Astrocyte (in vitro differentiated cells and primary cell): ENCODE data around the gene CCSER1. TPM values are rescaled to one million over a fixed set of nuclear protein-coding genes. Genes with fewer than 3 reads are reported as not detected.
"Not testable (repeated sequence)": the region's sequence is repeated elsewhere in the genome, so short reads cannot be mapped to it uniquely, and the experiment has no call there.

Source experiments
- DNase-seq: peaks from one replicate; pipeline ENCODE4 v3.0.0-alpha.2; 2010; ENCODE audit warnings: low read depth
- FAIRE-seq: peaks from 2 replicates; lab custom pipeline; 2011; peaks lifted over from hg19 to GRCh38; lab: Jason Lieb, UNC
- H2AFZ ChIP-seq: 2 replicates; pipeline ENCODE4 v1.6.0; 2012; ENCODE audit warnings: low read depth, low read length, inconsistent platforms
- H3K27ac ChIP-seq: 2 replicates; pipeline ENCODE4 v1.5.1; 2011; ENCODE audit warnings: low read depth, low read length, inconsistent platforms
- H3K27me3 ChIP-seq: 2 replicates; pipeline ENCODE4 v1.6.0; 2011; ENCODE audit warnings: low read length, inconsistent platforms; ENCODE audit not compliant: insufficient read depth
- H3K36me3 ChIP-seq: 2 replicates; pipeline ENCODE4 v1.5.1; 2011; ENCODE audit warnings: low read length, inconsistent platforms; ENCODE audit not compliant: insufficient read depth
- H3K4me1 ChIP-seq: 2 replicates; pipeline ENCODE4 v1.5.1; 2011; ENCODE audit warnings: low read length, inconsistent platforms; ENCODE audit not compliant: insufficient read depth
- H3K4me2 ChIP-seq: 2 replicates; pipeline ENCODE4 v1.6.0; 2012; ENCODE audit warnings: low read length, inconsistent platforms
- H3K4me3 ChIP-seq: 2 replicates; pipeline ENCODE4 v1.5.1; 2011; ENCODE audit warnings: low read depth, mild to moderate bottlenecking, low read length, inconsistent platforms; ENCODE audit not compliant: insufficient read depth
- H3K79me2 ChIP-seq: 2 replicates; pipeline ENCODE4 v1.6.0; 2012; ENCODE audit warnings: mild to moderate bottlenecking, low read length, inconsistent platforms; ENCODE audit not compliant: insufficient read depth
- H3K9ac ChIP-seq: 2 replicates; pipeline ENCODE4 v1.6.0; 2012; ENCODE audit warnings: mild to moderate bottlenecking, low read length, inconsistent platforms
- H3K9me3 ChIP-seq: 2 replicates; pipeline ENCODE4 v1.5.1; 2012; ENCODE audit warnings: low read depth, mild to moderate bottlenecking, low read length, inconsistent platforms; ENCODE audit not compliant: insufficient read depth
- H4K20me1 ChIP-seq: 2 replicates; pipeline ENCODE4 v1.6.0; 2012; ENCODE audit warnings: low read length, inconsistent platforms; ENCODE audit not compliant: insufficient read depth
- H3K27ac Mint-ChIP-seq: one replicate; pipeline ENCODE4 v1.8.0; 2021; ENCODE audit warnings: mild to moderate bottlenecking, mixed read lengths; ENCODE audit not compliant: unreplicated experiment
- H3K27me3 Mint-ChIP-seq: one replicate; pipeline ENCODE4 v1.8.0; 2021; ENCODE audit warnings: low read depth, mixed read lengths; ENCODE audit not compliant: unreplicated experiment
- H3K36me3 Mint-ChIP-seq: one replicate; pipeline ENCODE4 v1.8.0; 2021; ENCODE audit warnings: low read depth, mixed read lengths; ENCODE audit not compliant: unreplicated experiment
- H3K4me1 Mint-ChIP-seq: one replicate; pipeline ENCODE4 v1.8.0; 2021; ENCODE audit warnings: low read depth, mixed read lengths; ENCODE audit not compliant: unreplicated experiment
- H3K4me3 Mint-ChIP-seq: one replicate; pipeline ENCODE4 v1.8.0; 2021; ENCODE audit warnings: mild to moderate bottlenecking, moderate library complexity, mixed read lengths; ENCODE audit not compliant: unreplicated experiment
- H3K9me3 Mint-ChIP-seq: one replicate; pipeline ENCODE4 v1.8.0; 2021; ENCODE audit warnings: mild to moderate bottlenecking, mixed read lengths; ENCODE audit not compliant: unreplicated experiment
- CTCF ChIP-seq: IDR thresholded peaks from 2 replicates; pipeline ENCODE4 v1.5.1; 2011; ENCODE audit warnings: low read depth, mild to moderate bottlenecking, inconsistent platforms, low read length, moderate library complexity; ENCODE audit not compliant: insufficient read depth
- EZH2 ChIP-seq: IDR thresholded peaks from 2 replicates; pipeline ENCODE4 v1.6.1; 2012; ENCODE audit warnings: mild to moderate bottlenecking, low read length, inconsistent platforms; ENCODE audit not compliant: insufficient read depth
- total RNA-seq: library from RNA; stranded (reverse); gene quantifications from 2 replicates; pipeline ENCODE4 v1.2.1, GENCODE V29; 2021

CCSER1 gene
- total RNA-seq, 1 donor from 2014 or later, result 2.2 TPM

GRCh38 chr4:90476019-90476418 is 348.8 kb downstream of the CCSER1 start:
- Mint-ChIP-seq H3K4me3 (no peak overlapping the region), H3K36me3 (no peaks in the 10 kb centered on the region), H3K27me3 (no peaks in the 10 kb centered on the region), H3K27ac (no peak overlapping the region), H3K4me1 (no peaks in the 10 kb centered on the region), H3K9me3 (peaks cover 3% of the 10 kb centered on the region)
- no peak for TF ChIP-seq CTCF
- TF ChIP-seq EZH2, result no peak
- Histone ChIP-seq H3K36me3 (no peaks in the 10 kb centered on the region), H3K79me2 (no peaks in the 10 kb centered on the region), H3K4me1 (no peaks in the 10 kb centered on the region), H3K4me2 (no peak overlapping the region), H3K9me3 (no peaks in the 10 kb centered on the region), H2AFZ (no peak overlapping the region), H3K27ac (no peak overlapping the region), H3K4me3 (no peak overlapping the region), H3K9ac (no peak overlapping the region), H4K20me1 (no peaks in the 10 kb centered on the region), H3K27me3 (no peaks in the 10 kb centered on the region)
- no peak for FAIRE-seq
- DNase-seq, result no peak

GRCh38 chr4:90476586-90476985 is 349.4 kb downstream of the CCSER1 start:
- Histone ChIP-seq H3K4me3 (no peak overlapping the region), H3K9me3 (no peaks in the 10 kb centered on the region), H3K4me1 (no peaks in the 10 kb centered on the region), H2AFZ (no peak overlapping the region), H3K79me2 (no peaks in the 10 kb centered on the region), H3K36me3 (no peaks in the 10 kb centered on the region), H3K27ac (no peak overlapping the region), H3K9ac (no peak overlapping the region), H3K4me2 (no peak overlapping the region), H3K27me3 (no peaks in the 10 kb centered on the region), H4K20me1 (no peaks in the 10 kb centered on the region)
- H3K27ac Mint-ChIP-seq, result no peak overlapping the region
- H3K9me3 Mint-ChIP-seq, result peaks cover 3% of the 10 kb centered on the region
- no peak for DNase-seq
- TF ChIP-seq EZH2, result no peak
- no peak for TF ChIP-seq CTCF
- H3K4me3 Mint-ChIP-seq, result no peak overlapping the region
- H3K36me3 Mint-ChIP-seq, result no peaks in the 10 kb centered on the region
- no peaks in the 10 kb centered on the region for H3K4me1 Mint-ChIP-seq
- no peaks in the 10 kb centered on the region for H3K27me3 Mint-ChIP-seq
- no peak for FAIRE-seq

- DNase-seq, FAIRE-seq: not testable (repeated sequence)
- H3K9me3 Mint-ChIP-seq, result peaks cover 18% of the 10 kb centered on the region
Measured at GRCh38 chr4:90484894-90485293, 357.7 kb downstream of the CCSER1 start.

More at GRCh38 chr4:90484894-90485293, 357.7 kb downstream of the CCSER1 start:
- not testable (repeated sequence) for H2AFZ ChIP-seq, H3K27me3 Mint-ChIP-seq, H3K36me3 Mint-ChIP-seq, H3K4me3 Mint-ChIP-seq, H3K4me3 ChIP-seq, H3K27ac ChIP-seq, H3K36me3 ChIP-seq, H3K9ac ChIP-seq, H3K9me3 ChIP-seq, H3K4me1 Mint-ChIP-seq, H4K20me1 ChIP-seq, H3K27me3 ChIP-seq, H3K4me1 ChIP-seq, H3K4me2 ChIP-seq, H3K27ac Mint-ChIP-seq, H3K79me2 ChIP-seq
